ENCODE data around the gene ITGAD.
"Not testable (repeated sequence)": the region's sequence is repeated elsewhere in the genome, so short reads cannot be mapped to it uniquely, and the experiment has no call there.

DNA sequence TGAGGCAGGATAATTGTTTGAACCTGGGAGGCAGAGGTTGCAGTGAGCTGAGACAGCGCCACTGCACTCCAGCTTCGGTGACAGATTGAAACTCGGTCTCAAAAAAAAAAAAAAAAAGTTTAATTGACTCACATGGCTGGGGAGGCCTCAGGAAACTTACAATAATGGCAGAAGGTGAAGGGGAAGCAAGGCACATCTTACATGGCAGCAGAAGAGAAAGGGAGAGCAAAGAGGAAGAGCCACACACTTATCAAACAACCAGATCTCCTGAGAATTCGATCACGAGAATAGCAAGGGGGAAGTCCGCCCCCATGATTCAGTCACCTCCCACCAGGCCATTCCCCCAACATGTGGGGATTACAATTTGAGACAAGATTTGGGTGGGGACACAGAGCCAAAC is 52.8 kb downstream of the ITGAD start:
- not testable (repeated sequence) for TF ChIP-seq POLR2A, POLR2AphosphoS5, EP300 (IDR thresholded peaks at IDR 0.05)
- TF ChIP-seq, protein P1, sequence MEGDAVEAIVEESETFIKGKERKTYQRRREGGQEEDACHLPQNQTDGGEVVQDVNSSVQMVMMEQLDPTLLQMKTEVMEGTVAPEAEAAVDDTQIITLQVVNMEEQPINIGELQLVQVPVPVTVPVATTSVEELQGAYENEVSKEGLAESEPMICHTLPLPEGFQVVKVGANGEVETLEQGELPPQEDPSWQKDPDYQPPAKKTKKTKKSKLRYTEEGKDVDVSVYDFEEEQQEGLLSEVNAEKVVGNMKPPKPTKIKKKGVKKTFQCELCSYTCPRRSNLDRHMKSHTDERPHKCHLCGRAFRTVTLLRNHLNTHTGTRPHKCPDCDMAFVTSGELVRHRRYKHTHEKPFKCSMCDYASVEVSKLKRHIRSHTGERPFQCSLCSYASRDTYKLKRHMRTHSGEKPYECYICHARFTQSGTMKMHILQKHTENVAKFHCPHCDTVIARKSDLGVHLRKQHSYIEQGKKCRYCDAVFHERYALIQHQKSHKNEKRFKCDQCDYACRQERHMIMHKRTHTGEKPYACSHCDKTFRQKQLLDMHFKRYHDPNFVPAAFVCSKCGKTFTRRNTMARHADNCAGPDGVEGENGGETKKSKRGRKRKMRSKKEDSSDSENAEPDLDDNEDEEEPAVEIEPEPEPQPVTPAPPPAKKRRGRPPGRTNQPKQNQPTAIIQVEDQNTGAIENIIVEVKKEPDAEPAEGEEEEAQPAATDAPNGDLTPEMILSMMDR (IDR thresholded peaks at IDR 0.05): not testable (repeated sequence)

Data from gastroesophageal sphincter (tissue), 3 donors.